Measurements from ENCODE around the gene NID2.

The NID2 gene

DNA sequence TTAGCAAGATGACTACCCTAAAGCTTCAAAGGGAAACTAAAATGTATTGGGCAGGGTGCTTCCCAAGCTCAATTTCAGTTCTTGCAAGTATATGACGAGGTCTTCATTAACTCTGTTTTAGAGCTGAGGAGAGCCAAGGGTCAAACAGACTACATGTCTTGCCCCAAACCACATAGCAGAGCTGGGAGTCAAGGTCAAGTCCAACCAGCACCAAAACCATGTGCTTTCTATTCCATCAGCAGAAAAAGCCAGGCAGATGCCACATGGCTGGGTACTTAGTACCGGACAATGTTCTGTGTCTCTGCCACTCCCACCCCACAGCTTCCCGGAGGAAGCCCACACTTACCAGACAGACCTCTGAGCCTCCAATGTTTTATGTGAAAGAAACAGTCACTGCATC lies 17.6 kb downstream of the NID2 start:
- no peaks in the 10 kb centered on the region for H3K9me3 ChIP-seq
- TF ChIP-seq, protein P1, sequence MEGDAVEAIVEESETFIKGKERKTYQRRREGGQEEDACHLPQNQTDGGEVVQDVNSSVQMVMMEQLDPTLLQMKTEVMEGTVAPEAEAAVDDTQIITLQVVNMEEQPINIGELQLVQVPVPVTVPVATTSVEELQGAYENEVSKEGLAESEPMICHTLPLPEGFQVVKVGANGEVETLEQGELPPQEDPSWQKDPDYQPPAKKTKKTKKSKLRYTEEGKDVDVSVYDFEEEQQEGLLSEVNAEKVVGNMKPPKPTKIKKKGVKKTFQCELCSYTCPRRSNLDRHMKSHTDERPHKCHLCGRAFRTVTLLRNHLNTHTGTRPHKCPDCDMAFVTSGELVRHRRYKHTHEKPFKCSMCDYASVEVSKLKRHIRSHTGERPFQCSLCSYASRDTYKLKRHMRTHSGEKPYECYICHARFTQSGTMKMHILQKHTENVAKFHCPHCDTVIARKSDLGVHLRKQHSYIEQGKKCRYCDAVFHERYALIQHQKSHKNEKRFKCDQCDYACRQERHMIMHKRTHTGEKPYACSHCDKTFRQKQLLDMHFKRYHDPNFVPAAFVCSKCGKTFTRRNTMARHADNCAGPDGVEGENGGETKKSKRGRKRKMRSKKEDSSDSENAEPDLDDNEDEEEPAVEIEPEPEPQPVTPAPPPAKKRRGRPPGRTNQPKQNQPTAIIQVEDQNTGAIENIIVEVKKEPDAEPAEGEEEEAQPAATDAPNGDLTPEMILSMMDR (IDR thresholded peaks at IDR 0.05; ENCODE audit: low read depth, low read length) = no peak
- H3K4me1 ChIP-seq = peaks cover 3% of the 10 kb centered on the region; the same call in 1 of the 2 replicates
- H3K4me3 ChIP-seq (ENCODE audit: low read depth, low read length) = no peak overlapping the region
- H3K36me3 ChIP-seq = no peaks in the 10 kb centered on the region
- no peak for DNase-seq
- no peaks in the 10 kb centered on the region for H3K27me3 ChIP-seq

DNA sequence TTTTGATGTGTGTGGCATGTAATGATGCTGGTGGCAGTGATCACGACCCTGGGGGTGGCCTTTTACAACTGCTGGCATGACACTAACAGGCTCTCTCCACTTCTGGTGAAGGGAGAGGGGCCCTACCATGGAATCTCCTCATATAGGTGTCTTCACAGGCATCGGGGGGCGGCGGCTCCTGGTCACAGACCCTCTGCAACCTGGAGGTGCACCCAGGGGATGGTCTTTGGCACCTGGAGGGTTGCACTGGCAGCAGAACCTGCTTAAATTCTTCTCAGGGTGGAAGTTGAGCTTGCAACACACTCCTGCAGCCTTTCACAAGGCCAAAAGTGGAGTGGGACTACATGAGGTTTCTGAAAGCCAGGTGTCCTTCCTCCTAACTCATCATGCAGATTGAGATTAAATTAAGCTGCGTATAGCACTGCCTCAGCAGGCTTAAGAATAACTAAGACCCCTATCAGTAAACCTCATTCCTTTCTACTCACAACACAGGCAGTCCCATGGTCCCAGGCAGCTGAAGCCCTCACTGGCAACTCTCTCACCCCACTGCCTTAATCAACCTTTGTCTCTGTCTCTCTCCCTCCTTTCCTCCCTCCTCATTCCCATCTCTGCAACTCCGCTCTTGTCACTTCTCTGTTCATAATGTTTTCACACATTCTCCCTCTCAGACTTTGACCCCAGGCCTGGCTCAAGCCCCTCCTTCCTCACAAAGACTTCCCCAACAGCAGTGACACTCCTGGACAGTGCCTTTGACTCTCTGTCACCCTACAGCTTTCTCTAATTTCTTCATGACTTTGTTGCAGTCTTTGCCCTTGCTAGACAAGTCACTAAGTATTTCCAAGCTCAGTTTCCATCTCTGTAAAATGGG lies 18.9 kb downstream of the NID2 start:
- H3K4me1 ChIP-seq = peaks cover 3% of the 10 kb centered on the region; the same call in 1 of the 2 replicates
- TF ChIP-seq, protein P1 (IDR thresholded peaks at IDR 0.05; ENCODE audit: low read depth, low read length) = no peak
- no peaks in the 10 kb centered on the region for H3K9me3 ChIP-seq
- H3K36me3 ChIP-seq = no peaks in the 10 kb centered on the region
- H3K27me3 ChIP-seq = no peaks in the 10 kb centered on the region
- DNase-seq = no peak
- no peak overlapping the region for H3K4me3 ChIP-seq (ENCODE audit: low read depth, low read length)

DNA sequence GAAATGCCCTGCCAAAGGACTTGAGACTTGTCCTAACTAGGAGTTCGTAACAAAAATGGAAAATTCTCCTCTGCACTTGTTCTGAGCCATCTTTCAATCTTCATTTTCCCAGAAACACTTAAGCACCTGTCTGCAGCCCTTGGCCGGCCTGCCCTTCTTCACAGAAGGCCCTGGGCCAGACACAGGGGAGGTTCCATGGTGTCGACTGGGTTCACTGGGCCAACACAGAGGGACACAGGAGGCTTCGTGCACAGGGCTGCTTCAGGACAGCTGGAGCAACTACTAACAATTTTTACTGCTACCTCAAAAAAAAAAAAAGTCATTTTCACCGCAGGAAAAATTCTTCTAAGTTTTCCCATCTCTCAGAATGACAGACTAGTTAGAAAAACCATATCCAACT lies 19.6 kb downstream of the NID2 start:
- TF ChIP-seq, protein P1 (IDR thresholded peaks at IDR 0.05; ENCODE audit: low read depth, low read length) = no peak
- no peaks in the 10 kb centered on the region for H3K36me3 ChIP-seq
- no peak for DNase-seq
- no peak overlapping the region for H3K4me3 ChIP-seq (ENCODE audit: low read depth, low read length)
- H3K4me1 ChIP-seq = peaks cover 3% of the 10 kb centered on the region; the same call in 1 of the 2 replicates
- H3K9me3 ChIP-seq = no peaks in the 10 kb centered on the region
- H3K27me3 ChIP-seq = no peaks in the 10 kb centered on the region

DNA sequence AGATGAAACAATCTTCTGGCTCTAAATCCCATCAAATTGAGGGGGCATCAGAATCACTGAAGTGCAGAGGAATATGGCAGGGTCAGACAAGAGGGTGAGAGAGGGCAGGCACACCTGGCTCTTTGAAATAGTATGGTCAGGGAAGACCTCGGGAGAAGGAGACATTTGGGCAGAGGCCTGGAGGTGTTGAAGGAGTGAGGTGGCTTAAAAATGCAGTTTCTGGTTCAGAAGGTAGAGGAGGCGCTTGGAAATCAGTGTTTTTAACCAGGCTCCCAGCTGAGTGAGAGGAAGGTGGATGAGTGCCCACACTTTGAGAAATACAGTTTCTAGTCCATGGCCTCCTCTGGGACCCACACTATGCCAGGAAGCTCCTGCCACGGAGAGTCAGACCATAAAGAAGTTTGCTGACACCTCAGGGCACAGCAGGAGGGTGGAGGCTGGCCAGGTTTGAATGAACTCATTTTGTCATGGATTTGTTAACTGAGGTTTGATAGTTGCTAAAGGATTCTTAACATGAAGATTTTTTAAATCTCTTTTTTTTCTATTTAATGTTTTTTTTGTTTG lies 20.1 kb downstream of the NID2 start:
- TF ChIP-seq, protein P1 (IDR thresholded peaks at IDR 0.05; ENCODE audit: low read depth, low read length) = no peak
- no peaks in the 10 kb centered on the region for H3K27me3 ChIP-seq
- peaks cover 3% of the 10 kb centered on the region; the same call in 1 of the 2 replicates for H3K4me1 ChIP-seq
- H3K9me3 ChIP-seq = no peaks in the 10 kb centered on the region
- no peaks in the 10 kb centered on the region for H3K36me3 ChIP-seq
- H3K4me3 ChIP-seq (ENCODE audit: low read depth, low read length) = no peak overlapping the region
- no peak for DNase-seq

DNA sequence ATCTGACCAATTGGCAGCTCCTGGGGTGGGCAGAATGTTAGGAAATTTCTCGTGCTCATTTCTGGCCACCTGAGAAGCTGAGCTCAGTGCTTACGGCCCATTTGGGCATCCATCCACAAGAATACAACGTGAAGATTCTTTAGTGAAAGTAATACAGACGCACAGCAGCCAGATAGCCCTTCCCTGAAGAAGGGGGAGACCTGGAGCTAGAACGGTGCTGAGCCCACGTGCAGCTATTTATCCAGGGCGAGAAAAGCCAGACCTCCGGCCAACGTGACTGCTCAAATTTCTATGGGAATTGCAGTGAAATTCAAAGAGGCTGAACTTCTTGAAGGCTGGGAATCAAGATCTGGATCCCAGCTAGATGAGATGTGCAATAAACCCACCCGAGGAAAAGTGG lies 20.7 kb downstream of the NID2 start:
- H3K4me1 ChIP-seq = peaks cover 3% of the 10 kb centered on the region; the same call in 1 of the 2 replicates
- no peaks in the 10 kb centered on the region for H3K27me3 ChIP-seq
- H3K4me3 ChIP-seq (ENCODE audit: low read depth, low read length) = no peak overlapping the region
- TF ChIP-seq, protein P1 (IDR thresholded peaks at IDR 0.05; ENCODE audit: low read depth, low read length) = no peak
- DNase-seq = no peak
- no peaks in the 10 kb centered on the region for H3K36me3 ChIP-seq
- no peaks in the 10 kb centered on the region for H3K9me3 ChIP-seq

All from BE2C (cell line).